LNCAP (cell line): ENCODE measurements around the gene TLL2.

Experiments
- CTCF ChIP-seq: fragments of 450-650 bp; IDR thresholded peaks from 2 replicates; pipeline ENCODE4 v1.5.1; 2017; ENCODE audit warnings: mild to moderate bottlenecking

TLL2 gene

DNA sequence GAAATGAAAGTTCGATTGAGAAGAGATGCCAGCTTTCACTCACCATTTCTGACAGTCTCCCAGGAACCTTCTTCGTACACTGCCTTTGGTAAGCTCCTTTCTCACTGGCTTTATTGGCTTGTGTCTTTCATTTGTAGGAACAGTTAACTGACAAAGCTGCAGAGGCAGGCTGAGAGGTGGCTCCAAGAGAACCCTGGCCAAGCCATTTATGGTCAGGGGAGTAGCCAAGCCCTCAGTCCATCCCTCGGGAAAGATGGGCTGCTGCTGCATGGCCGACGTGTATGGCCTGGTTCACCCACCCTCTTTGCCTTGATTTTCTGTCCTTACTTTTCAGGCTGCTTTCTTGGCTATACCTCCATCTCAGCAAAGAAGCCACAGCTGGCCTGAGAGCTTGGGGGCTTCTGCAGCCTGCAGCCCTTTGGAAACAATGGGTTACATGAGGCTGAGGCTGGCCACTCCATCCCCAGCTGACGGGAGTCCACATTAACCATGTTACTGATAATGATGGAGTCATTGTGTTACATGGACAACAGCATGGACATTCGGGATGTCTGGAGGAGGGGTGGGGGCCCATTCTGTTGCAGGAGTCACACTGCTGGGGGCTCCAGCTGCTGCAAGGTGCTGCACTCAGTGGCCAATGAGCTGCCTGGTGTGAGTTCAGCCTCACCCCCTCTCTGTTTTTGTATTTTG is 154.7 kb downstream of the TLL2 start, which contains the start of gene OPALIN:
Gene OPALIN, minus strand, starts transcription at position 152 of the 690 bp plus-strand sequence. Its CDS starts 106 bp downstream, at position 46.
- TF ChIP-seq CTCF: no peak

DNA sequence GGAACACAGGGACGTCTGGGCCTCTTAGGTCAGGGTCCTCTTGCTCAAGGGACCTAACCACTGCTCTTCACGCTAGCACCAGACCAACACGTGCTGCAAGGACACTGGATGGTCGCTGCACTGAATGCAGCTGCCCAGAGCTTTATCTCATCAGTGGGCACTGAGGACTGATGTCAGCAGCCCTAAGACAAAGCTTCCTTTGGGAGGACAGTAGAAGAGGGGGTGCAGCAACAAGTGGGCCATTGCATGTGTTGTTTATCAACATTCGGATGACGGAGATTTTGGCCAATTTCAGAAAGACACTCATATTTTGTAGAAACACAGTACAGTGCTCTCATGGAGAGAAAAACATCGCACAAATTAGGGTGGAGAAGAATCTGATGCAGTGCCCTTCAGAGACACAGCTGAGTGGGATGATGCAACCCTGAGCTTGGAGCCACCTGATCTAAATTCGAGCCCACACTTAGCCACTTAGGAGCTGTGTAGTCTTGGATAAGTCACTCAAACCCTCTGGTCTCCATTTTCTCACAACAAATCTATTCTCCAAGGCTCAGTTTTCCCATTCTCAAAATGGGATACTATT is 156.6 kb downstream of the TLL2 start:
- no peak for TF ChIP-seq CTCF

DNA sequence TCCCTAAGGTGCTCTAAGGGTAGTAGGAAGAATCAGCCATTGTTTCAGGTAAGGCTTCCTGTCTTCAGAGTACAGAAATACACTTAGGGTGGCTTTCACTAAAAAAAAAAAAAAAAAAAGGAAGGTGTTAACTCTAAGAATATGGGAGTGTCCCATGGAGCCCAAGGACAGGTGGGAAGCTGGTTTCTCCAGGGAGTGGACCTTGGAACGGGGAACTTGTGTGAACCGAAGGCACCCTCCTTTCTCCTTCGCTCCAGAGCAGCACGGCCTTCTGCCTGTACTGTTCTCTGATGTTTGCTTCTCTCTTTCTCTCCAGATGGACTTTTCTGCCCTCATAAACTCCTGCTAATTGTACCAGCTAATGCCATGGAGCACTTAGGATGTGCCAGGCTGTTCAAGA is 161.1 kb downstream of the TLL2 start:
- no peak for TF ChIP-seq CTCF

- TF ChIP-seq CTCF: no peak
Observed at GRCh38 chr10:96352027-96352426, 161.7 kb downstream of the TLL2 start.

- TF ChIP-seq CTCF: no peak
Observed at GRCh38 chr10:96346295-96346694, 167.4 kb downstream of the TLL2 start.

DNA sequence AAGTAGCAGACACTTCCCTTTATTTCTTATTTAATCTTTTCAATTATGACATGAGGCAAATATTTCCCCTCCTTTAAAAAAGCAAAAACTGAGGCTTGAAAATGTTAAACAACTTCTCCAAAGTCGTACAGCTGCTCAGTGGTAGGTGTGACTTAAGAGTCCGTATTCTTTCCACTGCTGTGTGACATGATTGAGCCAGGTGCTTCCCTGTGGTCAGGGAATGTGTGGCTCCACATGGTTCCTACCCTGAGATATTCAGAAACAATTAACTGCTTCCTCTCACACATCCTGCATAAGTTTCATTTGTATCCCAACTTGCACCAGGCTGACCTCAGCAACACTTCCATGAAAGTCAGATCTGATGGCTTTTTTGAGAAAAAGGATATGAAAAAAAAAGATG is 168.5 kb downstream of the TLL2 start:
- no peak for TF ChIP-seq CTCF

DNA sequence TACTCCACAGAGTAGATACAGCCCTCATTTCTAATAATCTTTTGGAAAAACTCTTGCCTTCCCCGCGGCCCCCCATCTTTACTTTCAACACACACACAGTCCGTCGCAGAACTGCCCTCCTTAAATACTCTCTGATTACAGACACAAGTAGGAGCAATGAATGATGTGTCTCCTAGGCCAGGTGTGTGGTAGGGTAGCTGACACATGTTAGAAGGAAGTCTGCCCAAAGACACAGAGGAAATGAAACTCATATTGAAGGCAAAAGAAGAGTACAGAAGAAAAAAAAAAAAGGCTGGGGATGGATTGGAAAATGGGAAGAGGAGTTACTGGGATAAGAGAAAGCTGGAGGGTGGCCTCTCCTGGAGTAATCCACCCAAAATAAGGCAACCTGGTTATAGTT is 169.5 kb downstream of the TLL2 start:
- TF ChIP-seq CTCF: no peak
